IPS-15b (cell line): ENCODE measurements around the gene COL27A1.

Source experiments
- H3K27me3 ChIP-seq: one replicate; pipeline ENCODE4 v1.6.1; 2013; ENCODE audit warnings: low read length; ENCODE audit not compliant: control insufficient read depth, insufficient read depth
- H3K36me3 ChIP-seq: one replicate; pipeline ENCODE4 v1.6.1; 2013; ENCODE audit warnings: low read length; ENCODE audit not compliant: control insufficient read depth, insufficient read depth
- H3K4me1 ChIP-seq: one replicate; pipeline ENCODE4 v1.6.1; 2013; ENCODE audit warnings: mild to moderate bottlenecking, low read length; ENCODE audit not compliant: control insufficient read depth, insufficient read depth
- H3K4me3 ChIP-seq: one replicate; pipeline ENCODE4 v1.5.1; 2013; ENCODE audit warnings: low read depth, low read length
- H3K9ac ChIP-seq: one replicate; pipeline ENCODE4 v1.6.1; 2013; ENCODE audit warnings: low read depth, mild to moderate bottlenecking, low read length
- H3K9me3 ChIP-seq: one replicate; pipeline ENCODE4 v1.6.1; 2013; ENCODE audit warnings: mild to moderate bottlenecking, low read length; ENCODE audit not compliant: control insufficient read depth, insufficient read depth

The COL27A1 gene

GRCh38 chr9:114117996-114118830 is 37.1 kb upstream of the COL27A1 start:
- no peak overlapping the region for H3K4me3 ChIP-seq
- H3K27me3 ChIP-seq = peaks cover 5% of the 10 kb centered on the region
- H3K36me3 ChIP-seq = no peaks in the 10 kb centered on the region
- no peaks in the 10 kb centered on the region for H3K4me1 ChIP-seq
- no peaks in the 10 kb centered on the region for H3K9me3 ChIP-seq
- H3K9ac ChIP-seq = no peak overlapping the region

GRCh38 chr9:114119242-114120191 is 35.8 kb upstream of the COL27A1 start:
- H3K4me1 ChIP-seq = no peaks in the 10 kb centered on the region
- H3K4me3 ChIP-seq = no peak overlapping the region
- no peaks in the 10 kb centered on the region for H3K9me3 ChIP-seq
- H3K9ac ChIP-seq = no peak overlapping the region
- H3K36me3 ChIP-seq = no peaks in the 10 kb centered on the region
- no peaks in the 10 kb centered on the region for H3K27me3 ChIP-seq

- H3K4me3 ChIP-seq = no peak overlapping the region
- H3K9me3 ChIP-seq = no peaks in the 10 kb centered on the region
- H3K27me3 ChIP-seq = no peaks in the 10 kb centered on the region
- no peaks in the 10 kb centered on the region for H3K36me3 ChIP-seq
- no peaks in the 10 kb centered on the region for H3K4me1 ChIP-seq
- no peak overlapping the region for H3K9ac ChIP-seq
Measured at GRCh38 chr9:114120192-114121014, 34.9 kb upstream of the COL27A1 start.

- Histone ChIP-seq H3K27me3 (no peaks in the 10 kb centered on the region), H3K4me3 (no peak overlapping the region), H3K9ac (no peak overlapping the region), H3K36me3 (no peaks in the 10 kb centered on the region), H3K9me3 (no peaks in the 10 kb centered on the region), H3K4me1 (no peaks in the 10 kb centered on the region)
Measured at GRCh38 chr9:114121227-114122135, 33.9 kb upstream of the COL27A1 start.

GRCh38 chr9:114122136-114123027 is 33.0 kb upstream of the COL27A1 start:
- H3K36me3 ChIP-seq = no peaks in the 10 kb centered on the region
- H3K9ac ChIP-seq = no peak overlapping the region
- no peak overlapping the region for H3K4me3 ChIP-seq
- H3K4me1 ChIP-seq = no peaks in the 10 kb centered on the region
- H3K9me3 ChIP-seq = no peaks in the 10 kb centered on the region
- H3K27me3 ChIP-seq = no peaks in the 10 kb centered on the region

- H3K27me3 ChIP-seq = no peaks in the 10 kb centered on the region
- H3K36me3 ChIP-seq = no peaks in the 10 kb centered on the region
- H3K9ac ChIP-seq = no peak overlapping the region
- no peaks in the 10 kb centered on the region for H3K9me3 ChIP-seq
- no peaks in the 10 kb centered on the region for H3K4me1 ChIP-seq
- no peak overlapping the region for H3K4me3 ChIP-seq
Measured at GRCh38 chr9:114123031-114123977, 32.0 kb upstream of the COL27A1 start.

- H3K4me1 ChIP-seq = no peaks in the 10 kb centered on the region
- H3K27me3 ChIP-seq = no peaks in the 10 kb centered on the region
- H3K36me3 ChIP-seq = no peaks in the 10 kb centered on the region
- H3K4me3 ChIP-seq = no peak overlapping the region
- H3K9me3 ChIP-seq = no peaks in the 10 kb centered on the region
- H3K9ac ChIP-seq = no peak overlapping the region
Measured at GRCh38 chr9:114124138-114124537, 31.2 kb upstream of the COL27A1 start.

GRCh38 chr9:114124666-114125475 is 30.5 kb upstream of the COL27A1 start:
- Histone ChIP-seq H3K9ac (no peak overlapping the region), H3K4me1 (no peaks in the 10 kb centered on the region), H3K9me3 (no peaks in the 10 kb centered on the region), H3K4me3 (no peak overlapping the region), H3K36me3 (no peaks in the 10 kb centered on the region), H3K27me3 (no peaks in the 10 kb centered on the region)

GRCh38 chr9:114125476-114126013 is 29.8 kb upstream of the COL27A1 start:
- Histone ChIP-seq H3K4me1 (no peaks in the 10 kb centered on the region), H3K36me3 (no peaks in the 10 kb centered on the region), H3K9ac (no peak overlapping the region), H3K27me3 (no peaks in the 10 kb centered on the region), H3K9me3 (no peaks in the 10 kb centered on the region), H3K4me3 (no peak overlapping the region)
